ENCODE results near the gene LIPC.

The LIPC gene

DNA sequence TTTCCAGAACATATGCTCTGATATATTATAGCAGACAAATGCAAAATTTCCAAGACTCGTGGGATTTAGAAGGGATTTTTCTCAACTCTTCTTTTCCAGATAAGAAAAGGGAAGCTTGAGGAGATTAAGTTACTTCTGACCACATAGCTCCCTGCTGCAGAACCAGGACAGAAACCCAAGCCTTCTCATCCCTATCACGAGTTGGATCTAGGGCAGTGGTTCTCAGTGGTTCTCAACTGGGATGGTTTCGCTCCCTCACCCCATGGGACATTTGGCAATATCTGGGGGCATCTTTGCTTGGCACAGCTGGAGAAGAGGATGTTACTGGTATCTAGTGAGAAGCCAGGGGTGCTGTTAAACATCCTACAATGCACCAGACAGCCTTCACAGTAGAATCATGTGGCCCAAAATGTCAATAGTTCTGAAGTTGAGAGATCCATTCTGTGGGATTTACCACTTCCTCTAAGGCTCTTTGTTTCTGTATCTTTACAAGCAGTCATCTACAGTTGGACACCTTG lies 64.2 kb downstream of the LIPC start:
- DNase-seq (ENCODE audit: low read depth): no peak

GRCh38 chr15:58497046-58497785 lies 65.4 kb downstream of the LIPC start:
- no peak for DNase-seq (ENCODE audit: low read depth)

DNA sequence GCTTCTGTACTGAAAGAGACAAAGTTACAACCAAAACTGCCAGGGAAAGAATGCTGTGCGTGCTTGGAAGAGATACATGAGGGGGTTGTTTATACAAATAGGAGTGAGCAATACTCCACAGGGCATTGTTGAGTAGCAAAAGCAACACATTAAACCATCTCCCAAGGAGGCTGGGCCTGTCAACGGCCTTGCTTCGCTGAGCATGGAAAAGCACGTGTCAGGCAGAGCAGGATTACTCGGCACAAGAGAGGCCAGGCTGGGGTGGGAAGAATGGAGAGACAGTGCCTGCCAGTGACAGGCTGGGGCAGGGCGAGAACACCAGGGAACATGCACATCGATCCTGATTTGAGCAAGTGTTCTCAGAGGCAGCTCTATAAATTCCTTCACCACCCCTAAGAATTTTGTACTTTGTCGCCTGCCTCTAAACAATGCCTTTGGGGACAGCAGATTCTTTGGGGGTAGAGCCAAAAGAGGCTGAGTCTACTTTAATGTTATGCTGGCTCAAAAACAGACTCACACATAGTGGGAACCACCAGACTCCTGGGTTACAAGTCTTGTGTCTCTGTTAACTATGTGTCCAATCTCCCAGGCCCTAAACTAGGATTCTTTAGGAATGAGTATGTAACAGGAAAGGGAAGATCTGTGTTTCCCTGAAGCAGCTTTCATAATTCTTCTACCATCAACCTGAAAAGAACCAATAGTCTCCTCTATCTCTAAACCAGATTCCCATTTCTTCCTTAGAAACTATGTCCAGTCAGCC lies 67.2 kb downstream of the LIPC start:
- DNase-seq (ENCODE audit: low read depth): no peak

- no peak for DNase-seq (ENCODE audit: low read depth)
Measured at GRCh38 chr15:58501006-58501405, 69.2 kb downstream of the LIPC start.

DNA sequence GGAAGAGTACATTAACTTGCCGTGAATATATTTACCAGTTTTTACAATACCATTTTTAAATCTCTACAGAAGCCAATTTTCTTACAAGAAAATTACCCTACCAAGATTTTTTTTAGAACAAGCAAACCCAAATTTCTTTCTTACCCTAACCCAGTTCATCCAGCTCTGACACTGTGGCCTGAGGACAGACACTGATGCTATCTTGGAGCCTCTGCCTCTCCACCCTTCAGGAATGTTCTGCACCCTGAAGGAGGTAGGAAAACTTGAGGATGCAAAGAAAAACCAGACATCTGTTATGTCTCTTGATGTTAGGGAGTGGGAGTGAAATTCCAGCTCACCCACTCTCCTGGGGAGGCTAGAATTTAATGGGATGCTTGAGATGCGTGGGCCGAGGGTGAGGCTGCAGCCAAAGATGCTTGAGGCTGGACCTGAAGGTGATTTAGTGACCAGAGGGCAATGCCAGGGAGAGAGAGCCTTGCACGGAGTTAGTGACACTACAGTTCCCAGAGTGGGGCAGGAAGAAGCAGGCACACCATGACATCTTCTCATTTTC lies 69.9 kb downstream of the LIPC start:
- DNase-seq (ENCODE audit: low read depth): no peak

- DNase-seq (ENCODE audit: low read depth): no peak
Measured at GRCh38 chr15:58503139-58504027, 71.6 kb downstream of the LIPC start.

GRCh38 chr15:58504674-58505234 lies 73.0 kb downstream of the LIPC start:
- DNase-seq (ENCODE audit: low read depth): no peak

- no peak for DNase-seq (ENCODE audit: low read depth)
Measured at GRCh38 chr15:58505581-58505980, 73.8 kb downstream of the LIPC start.

DNA sequence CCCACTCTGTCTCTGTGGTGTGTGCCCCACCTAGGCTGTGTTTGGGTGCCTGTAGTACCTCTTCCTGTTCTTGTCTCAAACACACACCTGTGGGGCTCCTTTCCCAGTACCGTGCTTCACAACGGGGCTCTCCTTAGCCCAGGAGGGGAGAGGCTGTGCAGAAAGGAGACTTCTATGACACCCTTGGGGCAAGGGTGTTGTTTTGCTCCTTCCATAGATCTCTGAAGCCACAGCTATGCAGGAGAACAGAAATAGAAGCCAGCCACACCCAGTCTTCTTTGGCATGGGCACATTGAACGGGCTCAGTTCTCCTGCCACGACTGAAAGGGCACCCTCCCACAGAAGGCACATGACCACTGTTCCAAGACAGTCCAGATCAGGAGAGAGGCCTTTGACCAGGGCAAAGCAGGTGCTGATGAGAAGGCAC lies 74.3 kb downstream of the LIPC start:
- no peak for DNase-seq (ENCODE audit: low read depth)

GRCh38 chr15:58506783-58507668 lies 75.2 kb downstream of the LIPC start:
- DNase-seq (ENCODE audit: low read depth): no peak

- no peak for DNase-seq (ENCODE audit: low read depth)
Measured at GRCh38 chr15:58509556-58509955, 77.8 kb downstream of the LIPC start.

GRCh38 chr15:58510715-58511598 lies 79.2 kb downstream of the LIPC start:
- no peak for DNase-seq (ENCODE audit: low read depth)

DNA sequence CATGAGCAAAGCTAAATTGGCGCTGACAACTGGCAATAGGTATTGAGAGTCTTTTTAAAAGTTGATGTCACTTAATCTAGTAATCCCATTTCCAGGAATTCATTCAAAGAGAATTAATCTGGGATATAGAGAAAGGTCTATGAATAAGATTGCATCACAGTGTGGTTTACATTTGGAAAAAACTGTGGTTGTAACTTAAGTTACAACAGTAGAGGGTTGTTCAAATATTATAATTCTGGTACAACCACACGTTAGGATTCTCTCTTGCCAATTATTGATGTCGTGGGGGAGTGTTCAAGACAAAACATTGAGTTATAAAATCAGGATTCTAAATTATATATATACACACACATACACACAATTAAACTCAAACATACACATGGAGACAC lies 79.8 kb downstream of the LIPC start:
- no peak for DNase-seq (ENCODE audit: low read depth)

GRCh38 chr15:58512522-58512921 lies 80.7 kb downstream of the LIPC start:
- no peak for DNase-seq (ENCODE audit: low read depth)

DNA sequence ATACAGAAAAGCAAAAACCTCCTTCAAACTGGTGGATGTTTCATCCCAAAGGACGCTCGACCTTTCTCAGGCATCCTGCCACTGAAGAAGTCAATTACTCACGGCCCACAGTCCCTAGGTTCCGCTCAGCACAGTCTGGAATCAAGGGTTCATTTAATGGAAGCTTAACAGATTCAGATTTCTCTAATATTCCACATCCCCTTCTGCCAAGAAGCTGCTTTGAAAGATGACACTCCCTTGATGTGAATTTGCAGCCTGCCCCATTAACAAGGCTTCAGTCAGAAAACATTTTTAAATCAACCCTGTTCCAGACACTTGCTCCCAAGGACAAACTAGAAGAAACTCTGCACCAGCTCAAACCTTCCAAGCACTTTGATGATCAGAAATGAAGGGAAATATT lies 81.2 kb downstream of the LIPC start:
- no peak for DNase-seq (ENCODE audit: low read depth)

DNA sequence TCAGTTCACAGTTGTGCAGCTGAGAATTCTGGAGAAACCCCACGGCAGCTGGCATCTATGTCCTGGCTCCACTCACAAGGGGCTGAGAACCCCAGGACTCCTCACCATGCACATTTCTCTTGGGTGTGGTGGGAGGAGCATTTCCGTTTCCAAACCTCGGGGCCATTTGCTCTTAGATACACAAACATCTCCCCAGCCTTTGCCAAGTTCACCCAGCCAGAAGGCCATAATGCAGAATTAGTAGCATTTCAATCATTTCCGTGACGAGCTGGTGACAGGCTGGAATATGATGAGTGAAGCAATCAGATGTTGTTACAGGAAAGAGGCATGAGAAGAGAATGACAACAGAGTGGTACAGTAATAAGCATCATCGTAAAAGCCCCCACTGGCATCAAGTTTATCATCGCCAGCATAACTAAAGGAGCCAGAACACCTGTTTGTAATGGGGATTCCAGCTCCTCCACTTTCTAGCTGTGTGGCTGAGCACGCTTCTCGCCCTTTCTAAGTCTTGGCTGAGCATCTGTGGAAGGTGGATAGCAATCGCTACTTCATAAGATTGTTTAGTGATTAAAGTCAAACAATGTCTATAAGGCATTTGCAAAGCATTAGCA lies 82.0 kb downstream of the LIPC start:
- no peak for DNase-seq (ENCODE audit: low read depth)

DNA sequence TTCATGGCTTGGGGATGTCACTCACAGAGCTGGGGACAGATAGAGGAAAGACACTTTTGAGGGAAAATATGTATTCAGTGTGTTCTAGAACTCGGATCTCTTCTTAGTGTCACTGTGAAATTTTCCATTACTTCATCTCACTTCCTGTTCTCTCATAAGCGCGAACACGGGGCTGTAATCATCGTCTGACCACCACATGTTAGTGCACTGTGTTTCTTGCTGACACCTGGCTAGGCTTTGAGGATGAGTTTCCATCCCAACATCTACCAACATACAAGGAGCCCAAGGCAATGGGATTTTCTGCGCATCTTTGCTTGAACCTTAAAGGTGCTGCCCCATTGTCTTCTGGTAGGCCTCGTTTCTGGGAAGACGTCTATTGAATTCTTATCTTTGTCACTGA lies 84.0 kb downstream of the LIPC start:
- DNase-seq (ENCODE audit: low read depth): no peak

DNA sequence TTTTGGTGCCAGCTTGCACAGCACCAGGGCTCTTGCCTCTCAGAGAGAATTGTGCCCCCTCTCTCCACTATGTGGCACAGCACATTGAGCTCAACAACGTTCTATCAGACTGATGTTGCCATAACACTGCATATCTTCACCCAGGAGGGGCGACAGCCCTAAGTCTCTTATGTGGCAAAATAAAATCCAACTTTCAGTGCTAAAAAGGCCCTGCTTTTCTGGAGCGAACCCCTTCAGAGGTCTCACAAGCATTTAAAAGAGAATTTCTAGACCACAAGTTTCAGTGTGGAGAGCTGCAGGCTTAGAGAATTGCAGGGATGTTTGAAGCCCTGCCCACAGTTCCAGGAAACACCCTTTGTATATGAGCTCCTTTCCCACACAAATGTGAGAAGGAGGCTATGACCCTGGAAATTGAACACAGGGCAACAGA lies 85.5 kb downstream of the LIPC start:
- DNase-seq (ENCODE audit: low read depth): no peak

Data from activated T-cell treated with anti-CD3 and anti-CD28 coated beads for 24 hours (primary cell).